HG03095 (cell line): ENCODE results near the gene CCHCR1.
"Not testable (repeated sequence)": the region's sequence is repeated elsewhere in the genome, so short reads cannot be mapped to it uniquely, and the experiment has no call there.

Experiments
- ATAC-seq: cut with Tn5 transposase; IDR thresholded peaks from one replicate; pipeline ENCODE4 v1.9.1; 2021; ENCODE audit warnings: moderate library complexity; ENCODE audit not compliant: unreplicated experiment

CCHCR1 gene

GRCh38 chr6:31185695-31186051 lies 28.1 kb upstream of the CCHCR1 start:
- ATAC-seq = not testable (repeated sequence)

GRCh38 chr6:31183859-31184258 lies 26.3 kb upstream of the CCHCR1 start:
- ATAC-seq = not testable (repeated sequence)

DNA sequence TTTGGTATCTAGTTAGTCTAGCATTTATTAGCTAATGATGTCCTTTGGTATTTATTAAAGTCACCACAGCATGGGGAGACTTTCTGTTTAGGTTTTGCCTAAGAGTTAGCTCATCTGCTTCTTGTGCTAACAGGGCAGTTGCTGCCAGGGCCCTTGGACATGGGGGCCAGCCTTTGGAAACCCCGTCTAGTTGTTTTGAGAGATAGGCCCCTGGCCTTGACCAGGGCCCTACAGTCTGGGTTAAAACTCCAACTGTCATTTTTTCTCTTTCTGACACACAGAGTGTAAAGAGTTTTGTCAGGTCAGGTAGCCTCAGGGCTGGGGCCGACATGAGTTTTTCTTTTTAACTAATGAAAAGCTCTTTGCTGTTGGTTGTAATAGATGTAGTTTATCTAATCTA lies 25.7 kb upstream of the CCHCR1 start:
- ATAC-seq = not testable (repeated sequence)

DNA sequence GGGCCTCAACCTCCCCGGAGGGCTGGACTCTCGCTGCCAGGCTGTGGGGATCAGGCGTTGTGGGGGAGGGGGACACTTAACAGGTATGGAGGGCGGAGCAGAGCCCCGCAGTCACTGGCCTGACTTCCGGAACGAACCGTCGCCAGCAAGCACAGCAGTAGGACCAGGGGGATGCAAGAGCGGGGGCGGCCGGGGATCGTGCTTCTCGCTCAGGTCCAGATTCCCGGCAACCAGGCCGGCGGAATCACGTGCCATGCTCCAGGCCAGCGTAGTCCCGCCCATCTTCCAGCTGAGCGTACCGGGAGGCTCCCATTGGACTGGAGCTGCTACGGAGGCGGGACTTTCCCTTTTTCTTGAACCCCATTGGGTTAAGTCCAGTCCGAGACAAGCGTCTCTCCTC lies 22.9 kb upstream of the CCHCR1 start:
- no peak for ATAC-seq

DNA sequence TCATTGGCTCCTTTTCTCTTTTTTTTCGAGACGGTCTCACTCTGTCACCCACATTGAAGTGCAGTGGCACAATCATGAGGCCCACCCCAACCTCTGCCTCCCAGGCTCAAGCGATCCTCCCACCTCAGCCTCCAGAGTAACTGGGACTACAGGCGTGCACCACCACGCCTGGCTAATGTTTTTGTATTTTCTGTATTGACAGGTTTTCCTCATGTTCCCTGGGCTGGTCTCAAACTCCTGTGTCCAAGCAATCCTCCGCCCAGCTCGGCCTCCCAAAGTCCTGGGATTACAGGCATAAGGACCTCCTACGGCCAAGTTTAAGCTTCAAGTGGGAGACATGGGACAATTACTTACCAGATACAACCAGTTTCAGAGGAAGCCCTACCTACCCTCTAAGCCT lies 22.3 kb upstream of the CCHCR1 start:
- ATAC-seq = no peak

GRCh38 chr6:31179042-31179386 lies 21.4 kb upstream of the CCHCR1 start:
- ATAC-seq = no peak

DNA sequence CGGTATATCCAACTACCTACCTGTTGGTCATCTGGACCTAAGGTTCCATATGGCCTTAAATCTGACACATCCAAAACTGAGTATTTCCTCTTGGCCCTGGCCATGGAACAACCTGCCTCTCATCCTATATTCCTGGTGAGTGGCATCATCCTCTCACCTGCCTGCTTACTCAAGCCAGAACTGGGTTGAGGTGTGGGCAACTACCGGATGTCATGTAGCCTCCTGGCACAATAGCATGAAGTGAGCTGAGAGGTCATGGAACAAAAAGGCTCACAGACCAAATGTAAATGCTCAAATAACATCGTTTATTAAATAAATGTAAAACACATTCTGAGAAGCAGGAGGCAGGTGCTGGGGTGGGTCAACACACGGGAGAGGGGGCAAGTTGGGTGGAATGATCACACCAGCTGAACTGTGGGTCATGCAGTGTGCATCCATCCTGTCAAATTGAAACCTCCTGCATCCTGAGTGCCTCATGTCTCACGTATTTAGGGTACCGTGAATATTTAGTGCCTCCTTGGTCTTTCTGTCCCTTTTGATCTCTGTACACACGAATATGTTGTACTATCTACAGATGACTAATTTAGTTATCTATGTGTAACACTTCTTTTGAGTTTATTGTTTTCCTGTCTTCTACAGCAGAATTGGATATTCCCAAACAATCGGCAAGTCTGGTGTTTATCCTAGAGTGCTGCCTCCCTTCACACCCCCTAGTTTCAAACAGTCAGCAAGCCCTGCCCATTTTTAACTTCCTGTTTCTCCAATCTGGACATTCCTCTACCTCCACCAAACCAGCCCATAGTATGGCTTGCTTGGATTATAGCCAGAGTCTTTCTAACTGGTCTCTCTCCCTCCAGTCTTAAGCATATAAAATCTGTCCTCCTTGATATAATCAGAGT lies 20.8 kb upstream of the CCHCR1 start:
- no peak for ATAC-seq

GRCh38 chr6:31175971-31176370 lies 18.4 kb upstream of the CCHCR1 start:
- no peak for ATAC-seq

DNA sequence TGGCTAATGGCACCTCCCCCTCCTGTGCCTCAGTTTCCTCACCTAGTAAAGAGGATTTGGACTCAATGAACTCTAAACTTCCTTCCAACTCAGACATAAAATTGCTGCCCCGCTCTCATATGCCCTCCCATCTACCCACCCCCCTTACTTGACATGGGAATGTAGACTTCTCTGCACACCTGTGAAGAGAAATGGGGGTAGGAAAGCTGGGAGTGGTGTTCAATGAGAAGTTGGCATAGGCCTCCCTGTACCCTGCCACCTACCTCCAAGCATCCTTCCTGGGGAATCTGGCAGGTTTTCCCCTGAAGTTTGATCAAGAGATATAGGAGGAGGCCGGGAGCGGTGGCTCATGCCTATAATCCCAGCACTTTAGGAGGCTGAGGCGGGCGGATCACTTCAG lies 16.8 kb upstream of the CCHCR1 start:
- no peak for ATAC-seq

DNA sequence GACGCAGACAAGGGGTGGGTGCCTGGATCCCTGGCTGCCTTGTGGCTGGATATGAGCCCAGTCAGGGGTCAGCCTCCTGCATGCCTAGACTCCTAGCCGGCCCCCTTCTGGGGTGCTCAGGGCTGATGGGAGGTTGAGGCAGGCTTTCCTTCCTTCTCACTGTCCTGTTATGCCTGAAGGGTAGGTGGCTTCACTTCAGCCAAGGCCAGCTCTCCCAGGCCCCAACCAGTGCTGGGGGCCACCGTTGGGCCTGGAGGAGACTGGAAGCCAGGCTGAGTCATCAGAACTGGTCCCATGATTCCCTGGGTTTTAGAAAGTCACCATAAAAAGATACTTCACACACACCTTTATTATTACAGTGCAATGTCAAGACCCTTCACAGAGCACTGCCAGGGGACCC lies 15.8 kb upstream of the CCHCR1 start:
- ATAC-seq = no peak

GRCh38 chr6:31172973-31173384 lies 15.4 kb upstream of the CCHCR1 start:
- ATAC-seq = no peak

- ATAC-seq = no peak
Observed at GRCh38 chr6:31171931-31172905, 14.6 kb upstream of the CCHCR1 start.

- no peak for ATAC-seq
Observed at GRCh38 chr6:31170987-31171671, 13.5 kb upstream of the CCHCR1 start.

DNA sequence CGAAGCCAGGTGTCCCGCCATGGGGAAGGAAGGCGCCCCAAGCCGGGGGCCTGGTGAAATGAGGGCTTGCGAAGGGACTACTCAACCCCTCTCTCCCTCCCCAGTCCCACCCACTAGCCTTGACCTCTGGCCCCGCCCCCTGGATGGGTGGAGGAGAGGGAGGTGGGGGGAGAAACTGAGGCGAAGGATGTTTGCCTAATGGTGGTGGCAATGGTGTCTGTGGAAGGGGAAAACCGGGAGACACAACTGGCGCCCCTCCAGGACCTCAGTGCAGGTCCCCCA lies 12.9 kb upstream of the CCHCR1 start, which contains the start of gene POU5F1:
Gene POU5F1, minus strand, starts transcription at position 83 of the 282 bp plus-strand sequence. Its CDS starts 62 bp downstream, at position 21.
- ATAC-seq = no peak

GRCh38 chr6:31169858-31170599 lies 12.4 kb upstream of the CCHCR1 start:
- ATAC-seq = not testable (repeated sequence)

- no peak for ATAC-seq
Observed at GRCh38 chr6:31169123-31169857, 11.7 kb upstream of the CCHCR1 start.

DNA sequence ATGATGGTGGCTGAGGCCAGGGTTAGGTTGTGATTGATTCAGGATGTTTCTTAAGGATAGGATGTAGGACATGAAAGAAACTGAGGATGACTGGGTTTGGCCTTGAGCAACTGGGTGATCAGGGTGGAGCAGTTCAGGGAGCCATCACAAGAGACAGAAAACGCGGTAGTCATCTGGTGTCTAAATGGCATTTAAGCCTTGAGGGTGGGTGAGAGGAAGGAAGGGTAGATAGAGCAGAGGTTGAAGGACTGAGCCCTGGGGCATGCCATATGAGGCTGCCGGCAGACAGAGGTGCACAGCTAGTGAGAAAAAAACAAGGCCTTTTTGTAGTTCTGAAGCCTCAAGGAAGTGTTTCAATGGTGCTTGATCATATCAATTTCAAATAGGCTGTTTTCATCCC lies 11.0 kb upstream of the CCHCR1 start:
- ATAC-seq = no peak

DNA sequence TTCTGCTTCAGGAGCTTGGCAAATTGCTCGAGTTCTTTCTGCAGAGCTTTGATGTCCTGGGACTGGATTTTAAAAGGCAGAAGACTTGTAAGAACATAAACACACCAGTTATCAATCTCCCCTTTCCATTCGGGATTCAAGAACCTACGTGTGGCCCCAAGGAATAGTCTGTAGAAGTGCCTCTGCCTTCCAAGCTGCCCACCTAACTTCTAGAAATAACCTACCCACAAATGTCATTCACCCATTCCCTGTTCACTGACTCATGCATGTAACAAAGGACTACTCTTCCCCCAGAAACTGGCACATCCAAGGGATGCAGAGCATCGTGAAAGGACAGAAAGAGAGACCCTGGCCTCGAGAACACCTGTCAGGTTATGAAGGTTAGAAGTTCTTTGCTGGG lies 8.4 kb upstream of the CCHCR1 start:
- ATAC-seq = no peak

GRCh38 chr6:31165064-31165832 lies 7.6 kb upstream of the CCHCR1 start:
- ATAC-seq = peak; percentile 68
